Measurements from ENCODE around the gene TCTA. TPM values are rescaled to one million over a fixed set of nuclear protein-coding genes. Genes with fewer than 3 reads are reported as not detected.
A peak's percentile ranks its signal among the peaks of the same experiment; 100 is the strongest.

TCTA gene
- total and polyA plus RNA-seq, 2 of the 8 experiments (the other 6 are each of a cell fraction or from before 2014, with no cell fraction given) = 6.2 to 11.0 TPM

DNA sequence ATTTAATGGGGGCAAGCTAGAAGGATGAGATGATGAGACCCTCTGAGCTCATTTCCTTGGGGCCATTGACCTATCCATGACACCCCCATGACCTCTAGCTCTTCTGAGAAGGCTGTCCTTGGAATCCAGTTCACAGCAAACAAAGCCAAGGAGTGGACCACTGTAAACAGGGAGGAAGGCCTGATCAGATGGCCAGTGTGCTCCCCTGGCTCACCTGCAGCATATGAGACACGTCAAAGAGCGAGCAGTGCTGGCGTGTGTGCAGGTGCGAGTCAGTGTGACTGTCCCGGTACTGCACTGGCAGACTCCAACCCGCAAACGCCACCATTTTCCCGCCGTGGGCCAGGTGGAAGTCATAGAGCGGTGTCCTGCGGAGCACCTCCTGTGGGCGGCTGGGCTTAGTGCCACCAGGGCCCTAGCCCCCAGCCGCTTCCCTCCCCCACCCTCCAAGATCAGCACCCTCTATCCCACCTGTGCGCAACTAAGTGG lies 9.7 kb downstream of the TCTA start:
- peak overlapping the region; percentile 71 to 94 for H3K4me2 ChIP-seq (ENCODE audit: insufficient read depth in 1 of 2, low read depth in 2 of 2, low read length in 2 of 2)
- H2AK5ac ChIP-seq (ENCODE audit: low read depth, low read length) = 0 out of 2 replicates have a peak overlapping the region, but pooled peaks have one; percentile 43
- FAIRE-seq (no peak), DNase-seq (ENCODE audit: low read depth in 1 of 2, low spot score in 2 of 2) (no peak)
- H3K56ac ChIP-seq (replicated peaks; ENCODE audit: insufficient read length, low read depth, low read length) = no peak overlapping the region
- H3K4me1 ChIP-seq (replicated peaks in 1 of 4; ENCODE audit: control insufficient read depth in 3 of 4, insufficient read depth in 4 of 4, low read length in 3 of 4) = peaks cover 6 to 12% (median 8%) of the 10 kb centered on the region in 4 experiments
- H3K9ac ChIP-seq (replicated peaks in 1 of 4; ENCODE audit: extremely low read depth in 1 of 4, low read depth in 3 of 4, low read length in 3 of 4) = peak overlapping the region; percentile 87 to 93 (median 90)
- peaks cover 0 to 5% (median 2%) of the 10 kb centered on the region in 4 experiments; a peak in 3 of 8 replicates for H3K36me3 ChIP-seq (ENCODE audit: control insufficient read depth in 2 of 4, insufficient read depth in 4 of 4, low read length in 3 of 4)
- H3K4ac ChIP-seq (replicated peaks; ENCODE audit: insufficient read length, low read depth, low read length) = peak overlapping the region; percentile 40
- peak overlapping the region; percentile 75 for H4K5ac ChIP-seq (ENCODE audit: insufficient read length, low read depth, low read length)
- H3K9me3 ChIP-seq (ENCODE audit: insufficient read depth in 2 of 2, low read depth in 1 of 2, low read length in 1 of 2) = no peaks in the 10 kb centered on the region
- no peak overlapping the region for H2BK120ac ChIP-seq (replicated peaks; ENCODE audit: low read depth, low read length)
- 4% methylated on average over 12 of the region's 14 CpGs; no CpG with 5 or more reads in 1 of the 2 experiments for WGBS, 2 experiments (ENCODE audit: extremely low coverage in 1 of 2, insufficient coverage in 1 of 2, insufficient read length in 1 of 2, insufficient replicate concordance in 2 of 2, low coverage in 1 of 2, low lambda C conversion rate in 2 of 2, missing lambda C conversion rate in 1 of 2)
- H2BK20ac ChIP-seq (ENCODE audit: low read length) = no peak overlapping the region
- H2BK15ac ChIP-seq (ENCODE audit: low read length) = 0 out of 2 replicates have a peak overlapping the region, but pooled peaks have one; percentile 89
- H3K79me2 ChIP-seq (ENCODE audit: control insufficient read depth in 1 of 2, insufficient read depth in 2 of 2, low read length in 2 of 2) = peaks cover 0 to 7% of the 10 kb centered on the region in 2 experiments; a peak in 1 of 4 replicates
- POLR2A ChIA-PET (ENCODE audit: partially characterized antibody) = interaction anchor here (1.0 to 5.9 kb wide), 13 partner anchors 9 to 145 kb away, joined by 3 to 57 read pairs (median 4); partner anchors contain the start of genes C3orf62, DAG1, RHOA and TCTA
- H3K18ac ChIP-seq (ENCODE audit: extremely low read depth, low read length) = peak overlapping the region; percentile 91
- H4K20me1 ChIP-seq (replicated peaks in 1 of 2; ENCODE audit: control insufficient read depth in 1 of 2, insufficient read depth in 2 of 2, low read length in 2 of 2) = peaks cover 0 to 2% of the 10 kb centered on the region in 2 experiments
- no peak overlapping the region for H3K23ac ChIP-seq (ENCODE audit: insufficient read length)
- H2AFZ ChIP-seq (ENCODE audit: low read length) = peak overlapping the region; percentile 24; the same call in 1 of the 2 replicates
- CTCF ChIA-PET (ENCODE audit: partially characterized antibody) = interaction anchor here (0.6 to 2.3 kb wide), 9 partner anchors 8 to 83 kb away, joined by 3 to 11 read pairs (median 4); partner anchors contain the start of gene USP4
- peaks cover 4% of the 10 kb centered on the region; the same call in 1 of the 2 replicates for H3K79me1 ChIP-seq (ENCODE audit: low read depth, low read length)
- H3K27me3 ChIP-seq (replicated peaks in 1 of 4; ENCODE audit: control insufficient read depth in 3 of 4, extremely low read depth in 1 of 4, insufficient read depth in 3 of 4, low read length in 3 of 4) = 0 out of 7 replicates have a peak, but pooled peaks cover 0 to 1% (median 0%) of the 10 kb centered on the region in 4 experiments
- peak overlapping the region; percentile 20; the same call in 1 of the 2 replicates for H2BK12ac ChIP-seq (ENCODE audit: low read depth, low read length)
- peaks cover 12% of the 10 kb centered on the region for H3K23me2 ChIP-seq (ENCODE audit: low read depth, low read length)
- no peak overlapping the region for H3K14ac ChIP-seq (ENCODE audit: insufficient read length)
- H2BK5ac ChIP-seq (ENCODE audit: low read depth, low read length) = peak overlapping the region; percentile 73; the same call in 1 of the 2 replicates
- peak overlapping the region; percentile 52 to 94 (median 84) for H3K4me3 ChIP-seq (ENCODE audit: extremely low read depth in 1 of 4, insufficient read depth in 2 of 4, low read depth in 3 of 4, low read length in 4 of 4)
- peak overlapping the region; percentile 60 for H3K27ac ChIP-seq (ENCODE audit: low read depth, low read length)
- H4K91ac ChIP-seq (replicated peaks; ENCODE audit: insufficient read length, low read length) = peak overlapping the region; percentile 97
- H4K8ac ChIP-seq (ENCODE audit: extremely low read depth, insufficient read depth, low read length) = peak overlapping the region; percentile 85; the same call in 1 of the 2 replicates
- peak; percentile 28; the same call in 1 of the 2 replicates for TF ChIP-seq YY1 (IDR thresholded peaks at IDR 0.05; ENCODE audit: low read depth, low read length)
